Mesenteric fat pad (tissue), 1 donor: ENCODE data around the gene CUTA. TPM values are rescaled to one million over a fixed set of nuclear protein-coding genes. Genes with fewer than 3 reads are reported as not detected.

Experiments used
- DNase-seq: peaks from one replicate; pipeline ENCODE4 v3.0.0-alpha.2; 2020; ENCODE audit warnings: low spot score
- total RNA-seq: library from RNA; stranded (reverse); fragmentation: NEBNext Ultra II Directional; extraction: Animal tissue kit (Norgen Biotek cat#: 25700); gene quantifications from one replicate; pipeline ENCODE4 v1.2.1, GENCODE V29; 2021
- donor health status: DM: yes; HTN: yes; CAD: no.

The CUTA gene
- total RNA-seq, 1 donor from 2014 or later: 103 TPM

DNA sequence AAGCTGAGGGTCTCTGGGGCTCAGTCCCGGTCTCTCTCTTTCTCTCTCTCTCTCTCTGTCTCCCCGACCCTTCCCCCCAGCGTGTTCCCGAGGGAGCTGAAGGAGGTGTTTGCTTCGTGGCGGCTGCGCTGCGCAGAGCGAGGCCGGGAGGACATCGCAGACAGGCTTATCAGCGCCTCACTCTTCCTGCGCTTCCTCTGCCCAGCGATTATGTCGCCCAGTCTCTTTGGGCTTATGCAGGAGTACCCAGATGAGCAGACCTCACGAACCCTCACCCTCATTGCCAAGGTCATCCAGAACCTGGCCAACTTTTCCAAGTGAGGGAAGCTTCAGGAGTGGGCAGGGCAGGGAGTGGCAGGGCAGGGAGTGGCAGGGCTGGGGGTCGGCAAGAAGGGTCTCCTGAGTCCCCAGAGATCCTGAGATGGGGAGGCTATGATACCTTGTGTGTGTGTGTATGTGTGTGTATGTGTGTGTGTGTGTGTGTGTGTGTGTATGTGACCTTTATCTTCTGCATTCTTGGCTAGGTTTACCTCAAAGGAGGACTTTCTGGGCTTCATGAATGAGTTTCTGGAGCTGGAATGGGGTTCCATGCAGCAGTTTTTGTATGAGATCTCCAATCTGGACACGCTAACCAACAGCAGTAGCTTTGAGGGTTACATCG lies 22.9 kb upstream of the CUTA start:
- no peak for DNase-seq

DNA sequence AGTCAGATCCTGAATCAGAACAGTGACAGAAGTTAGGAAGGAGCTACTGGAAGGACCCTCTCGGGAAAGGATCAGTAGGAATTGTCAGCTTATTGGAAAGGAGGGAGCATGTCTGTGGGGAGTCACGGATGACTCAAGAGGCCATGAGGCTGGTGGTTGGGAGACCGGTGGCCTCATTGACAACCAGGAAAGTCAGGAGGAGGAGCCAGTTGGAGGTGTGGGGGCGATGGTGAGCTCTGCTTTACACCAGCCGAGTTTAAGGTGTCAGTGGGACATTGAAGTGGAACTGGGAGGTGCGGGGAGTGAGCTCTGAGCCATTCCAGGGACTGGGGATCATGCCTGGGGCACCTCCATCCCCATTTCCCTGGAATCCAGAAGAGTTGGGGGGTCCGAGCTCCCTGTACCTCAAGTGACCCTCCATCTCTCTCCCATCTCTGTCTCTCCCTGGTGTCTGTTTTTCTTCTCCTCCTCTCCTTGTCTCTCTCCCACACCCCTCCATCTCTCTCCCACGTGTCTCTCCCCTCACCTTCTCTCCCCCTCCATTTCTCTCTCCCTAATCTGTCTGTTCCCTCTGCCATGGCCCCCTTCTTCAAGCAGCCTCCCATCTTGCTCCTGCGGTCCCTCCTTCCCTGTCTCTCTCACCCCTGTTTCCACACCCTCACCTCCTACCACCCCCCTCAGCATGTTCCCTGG lies 22.2 kb upstream of the CUTA start:
- no peak for DNase-seq

DNA sequence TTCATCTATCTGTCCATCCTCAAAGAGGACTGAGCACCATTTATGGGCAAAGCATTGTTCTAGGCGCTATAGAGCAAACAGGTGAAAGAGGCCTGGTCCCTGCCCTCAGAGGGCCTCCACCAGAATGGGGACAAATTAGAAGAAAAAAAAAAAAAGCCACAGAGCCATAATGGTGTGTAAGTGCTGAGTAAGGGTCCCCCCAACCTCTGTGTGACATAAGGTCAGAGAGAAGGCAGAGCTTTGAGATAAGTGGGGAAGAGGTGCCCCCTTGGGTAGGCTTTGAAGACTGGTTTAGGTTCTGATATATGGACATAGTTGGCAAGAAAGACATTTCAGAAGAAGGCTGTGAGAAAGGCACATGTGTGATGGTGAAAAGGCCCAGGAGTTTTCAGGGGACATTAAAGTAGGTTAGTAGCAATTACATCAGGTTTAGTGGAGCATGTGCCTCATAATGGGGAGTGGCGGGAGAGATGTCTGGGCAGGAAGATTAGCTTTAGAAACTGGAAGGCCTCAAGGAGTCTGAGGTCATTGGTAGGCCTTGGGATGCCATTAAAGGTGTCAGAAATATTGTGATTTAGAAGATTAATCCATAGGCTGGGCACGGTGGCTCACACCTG lies 21.2 kb upstream of the CUTA start:
- no peak for DNase-seq

DNA sequence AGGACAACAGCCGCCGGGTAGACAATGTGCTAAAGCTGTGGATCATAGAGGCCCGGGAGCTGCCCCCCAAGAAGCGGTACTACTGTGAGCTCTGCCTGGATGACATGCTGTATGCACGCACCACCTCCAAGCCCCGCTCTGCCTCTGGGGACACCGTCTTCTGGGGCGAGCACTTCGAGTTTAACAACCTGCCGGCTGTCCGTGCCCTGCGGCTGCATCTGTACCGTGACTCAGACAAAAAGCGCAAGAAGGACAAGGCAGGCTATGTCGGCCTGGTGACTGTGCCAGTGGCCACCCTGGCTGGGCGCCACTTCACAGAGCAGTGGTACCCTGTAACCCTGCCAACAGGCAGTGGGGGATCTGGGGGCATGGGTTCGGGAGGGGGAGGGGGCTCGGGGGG lies 19.8 kb upstream of the CUTA start:
- no peak for DNase-seq

DNA sequence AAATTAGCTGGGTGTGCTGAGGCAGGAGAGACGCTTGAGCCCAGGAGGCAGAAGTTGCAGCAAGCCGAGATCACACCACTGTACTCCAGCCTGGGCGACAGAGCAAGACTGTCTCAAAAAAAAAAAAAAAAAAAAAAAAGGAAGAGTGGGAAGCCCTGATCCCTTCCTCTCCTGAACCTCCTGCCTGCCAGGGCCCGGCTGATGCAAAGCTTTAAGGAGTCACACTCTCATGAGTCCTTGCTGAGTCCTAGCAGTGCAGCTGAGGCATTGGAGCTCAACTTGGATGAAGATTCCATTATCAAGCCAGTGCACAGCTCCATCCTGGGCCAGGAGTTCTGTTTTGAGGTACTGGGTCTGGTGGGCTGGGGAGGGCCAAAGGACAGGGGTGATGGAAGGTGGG lies 17.1 kb upstream of the CUTA start:
- no peak for DNase-seq

DNA sequence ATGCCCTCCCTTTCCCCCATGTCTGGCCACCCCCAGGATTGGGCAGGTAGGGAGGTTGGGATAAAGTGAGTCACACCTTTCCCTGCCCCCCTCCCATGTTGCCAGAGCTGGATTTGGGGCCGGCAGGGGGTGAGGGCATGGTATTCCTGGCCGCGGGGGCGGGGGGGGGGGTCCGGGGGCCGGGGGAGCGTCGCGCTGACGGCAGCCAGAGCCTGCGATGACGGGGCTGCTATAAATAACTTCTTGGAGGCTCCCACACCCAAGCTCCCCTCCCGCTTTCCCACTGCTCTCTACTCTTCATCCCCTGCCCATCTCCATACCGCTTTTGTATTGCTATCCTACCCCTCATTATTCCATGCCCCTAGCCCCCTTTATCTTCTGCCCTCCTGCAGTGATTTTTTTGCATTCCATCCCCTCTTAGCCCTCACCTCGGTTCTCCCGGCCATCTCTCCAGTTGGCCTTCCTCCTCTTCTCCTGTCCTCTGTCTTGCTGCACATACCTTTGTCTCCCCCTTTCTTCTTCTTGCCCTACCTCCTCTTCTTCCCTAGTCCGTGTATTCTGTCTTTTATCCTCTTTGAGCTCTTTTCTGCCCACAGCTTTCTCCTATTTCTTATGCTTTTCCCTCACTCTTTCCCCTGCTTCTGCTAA lies 15.8 kb upstream of the CUTA start:
- DNase-seq: no peak

DNA sequence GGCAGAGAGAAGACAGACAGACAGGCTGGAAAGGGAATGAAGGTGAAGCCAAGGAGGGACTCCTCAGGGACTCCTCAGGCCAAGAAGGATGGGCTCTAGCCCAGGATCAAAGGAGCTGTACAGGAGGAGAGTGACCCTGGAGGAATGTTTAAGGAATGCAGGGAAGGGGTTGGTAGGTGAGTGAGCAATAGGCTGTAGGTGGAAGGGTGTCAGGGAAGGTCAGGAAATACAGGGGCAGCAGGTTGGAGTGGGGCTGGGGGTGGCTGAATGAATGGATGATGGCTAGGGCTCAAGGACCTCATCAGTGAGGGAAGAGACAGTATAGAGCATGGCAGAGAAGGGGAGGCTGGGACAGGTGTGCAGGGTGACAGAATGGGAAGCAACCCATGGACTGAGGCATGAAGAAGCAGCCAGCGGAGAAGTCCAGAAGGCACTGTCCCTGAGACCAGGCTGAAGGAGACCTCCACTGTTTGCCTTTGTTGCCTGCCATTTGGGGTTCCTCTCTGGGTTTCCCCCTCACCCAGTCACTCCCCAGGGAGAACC lies 15.2 kb upstream of the CUTA start:
- DNase-seq: no peak

DNA sequence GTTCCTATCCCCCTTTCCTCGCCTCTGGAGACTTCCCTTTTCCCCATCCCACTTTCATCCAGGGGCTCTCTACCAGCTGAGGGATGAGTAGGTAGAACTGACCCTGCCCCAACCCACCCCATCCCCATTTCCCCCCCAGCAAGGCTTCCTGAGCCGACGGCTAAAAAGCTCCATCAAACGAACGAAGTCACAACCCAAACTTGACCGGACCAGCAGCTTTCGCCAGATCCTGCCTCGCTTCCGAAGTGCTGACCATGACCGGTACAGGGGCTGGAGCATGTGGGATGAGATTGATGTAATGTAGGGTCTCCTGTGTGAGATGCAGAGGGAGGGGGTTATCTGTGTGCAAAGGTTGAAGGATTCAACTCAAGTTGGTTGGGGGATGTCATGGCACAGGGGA lies 14.6 kb upstream of the CUTA start:
- DNase-seq: no peak

DNA sequence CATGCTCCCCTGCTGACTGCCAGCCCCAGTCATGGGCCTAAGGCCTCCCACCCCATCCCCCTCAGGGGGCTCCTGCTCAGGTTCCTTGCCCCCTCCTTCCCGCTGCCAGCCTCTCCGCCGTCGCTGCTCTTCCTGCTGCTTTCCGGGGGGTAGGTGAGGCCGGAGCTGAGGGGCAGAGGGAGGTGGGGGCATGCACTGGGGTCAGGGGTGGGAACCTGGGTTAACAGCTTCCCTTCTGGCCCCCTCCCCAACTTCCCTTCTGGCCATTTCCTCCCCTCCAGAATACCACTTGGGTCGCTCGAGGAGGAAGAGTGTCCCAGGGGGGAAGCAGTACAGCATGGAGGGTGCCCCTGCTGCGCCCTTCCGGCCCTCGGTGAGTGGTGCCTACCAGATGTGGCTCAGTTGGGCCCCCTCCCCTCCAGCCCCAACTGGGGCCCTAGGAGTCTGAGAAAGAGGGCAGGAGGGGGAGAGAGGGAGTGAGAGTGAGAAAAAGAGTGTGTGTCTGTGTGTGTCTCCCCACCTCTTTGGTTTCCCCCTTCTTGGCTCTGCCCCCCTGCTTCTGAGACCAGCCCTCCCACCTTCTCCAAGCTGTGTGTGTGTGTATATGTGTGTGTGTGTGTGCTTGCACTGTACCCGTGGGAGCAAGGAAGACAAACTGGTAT lies 14.1 kb upstream of the CUTA start:
- no peak for DNase-seq

DNA sequence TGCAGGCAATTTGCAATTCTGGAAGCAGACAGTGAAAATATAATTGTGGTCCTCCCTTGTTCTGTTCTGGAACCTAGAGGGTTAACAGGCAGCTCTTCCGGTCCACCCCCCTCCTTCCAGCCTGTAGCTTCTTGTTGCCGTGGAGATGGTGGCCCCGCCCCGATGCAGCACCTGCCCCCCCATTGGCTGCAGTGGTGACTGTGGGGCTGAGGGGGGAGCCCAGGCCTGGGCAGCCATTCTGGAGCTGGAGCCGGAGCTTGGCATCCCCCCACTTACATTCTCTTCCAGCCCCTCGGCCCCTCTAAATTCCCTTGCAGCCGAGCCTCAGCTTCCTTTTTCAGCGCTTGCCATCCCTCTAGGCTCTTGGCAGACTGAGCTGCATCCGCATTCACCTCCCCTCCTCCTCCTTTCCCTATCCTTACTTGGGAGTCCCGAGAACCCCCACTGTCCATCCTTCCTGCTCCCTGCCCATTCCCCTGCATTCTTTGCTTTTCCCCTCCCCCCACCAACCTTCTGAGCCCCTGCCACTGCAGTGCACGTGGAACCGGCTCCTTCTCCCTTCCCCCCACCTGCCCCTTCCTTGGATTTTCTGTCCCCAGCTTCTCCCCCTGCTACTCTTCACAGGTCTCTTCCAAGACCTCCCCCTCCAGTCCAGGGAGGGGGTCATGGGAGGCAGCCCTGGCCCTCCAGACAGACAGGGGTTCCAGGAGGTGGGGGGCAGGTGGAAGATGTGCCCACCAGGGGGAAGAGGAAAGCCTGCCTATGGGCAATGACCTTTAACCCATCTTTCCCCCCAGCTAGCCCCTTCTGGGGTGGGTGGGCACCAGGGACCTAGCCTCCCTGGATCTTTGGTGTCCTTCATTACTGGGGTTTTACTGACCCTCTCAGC lies 13.3 kb upstream of the CUTA start:
- DNase-seq: no peak

DNA sequence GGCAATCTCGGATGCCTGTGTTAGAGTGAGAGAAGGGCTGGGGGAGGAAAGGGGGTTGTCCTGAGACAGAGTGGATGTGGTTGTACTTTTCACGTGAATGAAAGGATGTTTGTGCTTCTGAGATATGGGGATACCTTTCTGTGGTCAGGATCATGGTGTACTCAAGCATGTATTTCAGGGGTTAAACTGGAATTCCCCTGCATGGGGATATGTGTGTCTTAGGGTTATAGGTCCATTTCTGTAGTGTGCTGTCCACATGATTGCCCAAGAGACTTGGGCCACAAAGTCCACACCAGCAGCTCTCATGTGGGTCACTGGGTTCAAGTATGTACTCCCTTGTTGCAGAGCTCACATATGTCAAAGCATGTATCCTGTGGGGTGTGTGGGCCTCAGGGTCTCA lies 12.4 kb upstream of the CUTA start:
- no peak for DNase-seq

DNA sequence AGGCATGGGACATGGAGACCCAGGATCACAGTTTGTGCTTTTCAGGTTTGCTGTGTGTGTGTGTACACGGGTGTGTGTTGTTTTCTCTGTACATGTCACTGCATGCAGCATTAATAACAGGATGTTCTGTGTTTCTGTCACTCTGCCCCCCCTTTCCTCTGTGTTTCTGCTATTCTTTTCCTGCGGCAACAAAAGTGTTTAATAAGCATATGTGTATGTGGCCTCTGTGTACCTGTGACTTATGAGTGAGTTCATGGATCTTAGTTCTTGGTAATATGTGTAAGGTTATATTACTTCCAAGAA lies 11.8 kb upstream of the CUTA start:
- DNase-seq: no peak

DNA sequence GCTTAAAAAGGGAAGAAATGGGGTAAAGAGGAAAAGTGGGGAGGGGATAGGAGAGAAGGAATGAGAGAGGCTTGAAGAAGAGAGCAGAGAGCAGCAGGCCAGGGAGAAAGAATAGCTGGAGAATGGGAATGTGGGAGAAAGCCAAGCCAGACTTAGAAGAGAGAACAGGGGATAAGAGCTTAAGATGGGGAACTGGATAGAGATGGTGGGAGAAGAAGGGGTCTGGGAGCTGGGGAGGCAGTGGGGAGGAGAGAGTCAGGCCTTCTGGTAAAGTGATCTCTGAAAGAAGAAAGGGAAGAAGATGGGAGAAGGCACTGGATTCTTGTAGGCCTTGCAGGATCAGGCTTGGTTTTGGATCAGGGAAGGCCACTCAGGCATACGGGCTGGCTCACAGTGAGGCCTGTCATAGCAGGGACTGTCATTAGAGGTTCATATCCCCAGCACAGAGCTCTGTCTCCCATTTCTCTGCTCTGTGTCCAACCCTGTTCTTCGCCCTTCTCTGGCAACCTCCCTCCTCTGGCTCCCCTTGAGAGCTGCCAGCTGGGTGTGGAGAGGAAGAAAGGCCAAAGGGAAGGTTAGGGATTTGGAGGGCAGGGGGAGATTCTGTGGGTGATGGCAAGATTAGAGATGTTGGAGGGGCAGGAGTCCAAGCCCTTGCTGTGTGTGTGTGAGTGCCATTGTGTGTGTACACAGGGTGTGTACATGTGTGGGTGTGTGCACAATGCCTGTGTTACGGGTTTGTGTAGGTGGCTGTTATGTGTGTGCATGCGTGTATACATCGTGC lies 11.3 kb upstream of the CUTA start:
- DNase-seq: no peak

DNA sequence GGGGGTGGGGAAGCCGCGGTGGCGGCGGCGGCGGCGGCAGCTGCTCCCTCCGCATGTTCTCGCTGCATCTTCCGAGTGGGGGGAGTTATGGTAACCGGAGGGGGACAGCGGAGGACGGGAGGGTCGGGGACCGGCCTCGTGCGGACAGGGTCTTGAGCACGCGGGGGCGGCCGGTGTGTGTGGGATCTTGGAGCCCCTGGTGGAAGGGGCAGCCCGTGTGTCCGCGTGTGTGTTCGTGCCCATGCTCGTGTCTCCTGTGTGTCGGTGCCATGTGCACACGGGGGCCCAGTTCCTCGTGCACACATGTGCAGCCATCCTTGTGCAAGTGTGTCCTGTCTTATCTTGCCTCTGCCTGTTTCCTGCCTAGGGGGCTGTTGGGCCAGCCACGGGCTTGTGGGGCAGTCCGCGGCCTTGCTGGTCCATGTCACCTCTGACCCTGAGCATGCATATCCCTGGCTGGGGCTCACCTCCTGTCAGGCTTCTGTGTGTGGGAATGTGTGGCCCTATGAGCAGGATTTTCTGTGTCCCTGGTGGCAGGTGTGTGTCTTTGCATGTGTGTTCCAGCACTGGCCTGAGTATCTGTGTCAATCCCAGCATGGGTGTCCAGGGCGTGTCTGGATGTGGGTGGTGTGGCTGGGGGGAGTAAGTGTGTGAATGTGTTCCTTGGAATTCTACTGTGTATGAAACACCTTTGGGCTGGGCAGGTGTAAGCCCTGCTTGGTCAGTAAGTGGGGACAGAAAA lies 10.5 kb upstream of the CUTA start:
- DNase-seq: no peak

DNA sequence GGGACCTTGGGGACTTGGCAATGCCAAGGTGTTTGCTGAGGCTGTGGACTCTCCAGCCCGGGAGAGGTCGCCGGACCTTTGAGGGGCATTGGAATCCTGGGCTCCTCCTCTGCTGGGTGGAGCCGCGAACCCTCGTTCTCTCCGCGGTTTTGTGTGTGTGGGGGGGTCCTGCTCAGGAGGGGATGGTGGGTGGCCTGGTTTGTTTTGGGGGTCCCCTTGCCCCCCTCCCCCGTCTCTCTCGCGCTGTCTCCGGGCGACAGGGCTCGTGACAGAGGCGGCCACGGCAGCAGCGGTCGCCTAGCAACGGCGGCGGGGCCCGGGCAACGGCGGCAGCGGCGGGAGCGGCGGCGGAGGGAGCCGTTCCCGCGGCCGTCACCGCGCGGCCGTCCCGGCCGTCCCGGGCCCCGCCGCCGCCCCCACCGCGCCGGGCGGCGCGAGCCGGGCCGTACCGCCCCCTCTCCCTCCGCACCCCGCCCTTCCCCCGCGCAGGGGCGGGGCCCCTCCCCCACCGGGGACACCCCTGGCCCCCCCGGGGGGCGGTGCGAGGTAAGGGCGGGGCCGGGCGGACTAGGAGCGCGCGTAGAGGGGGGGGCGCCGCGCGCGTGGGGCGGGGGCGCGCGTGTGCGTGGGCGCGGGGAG lies 9.8 kb upstream of the CUTA start:
- no peak for DNase-seq

DNA sequence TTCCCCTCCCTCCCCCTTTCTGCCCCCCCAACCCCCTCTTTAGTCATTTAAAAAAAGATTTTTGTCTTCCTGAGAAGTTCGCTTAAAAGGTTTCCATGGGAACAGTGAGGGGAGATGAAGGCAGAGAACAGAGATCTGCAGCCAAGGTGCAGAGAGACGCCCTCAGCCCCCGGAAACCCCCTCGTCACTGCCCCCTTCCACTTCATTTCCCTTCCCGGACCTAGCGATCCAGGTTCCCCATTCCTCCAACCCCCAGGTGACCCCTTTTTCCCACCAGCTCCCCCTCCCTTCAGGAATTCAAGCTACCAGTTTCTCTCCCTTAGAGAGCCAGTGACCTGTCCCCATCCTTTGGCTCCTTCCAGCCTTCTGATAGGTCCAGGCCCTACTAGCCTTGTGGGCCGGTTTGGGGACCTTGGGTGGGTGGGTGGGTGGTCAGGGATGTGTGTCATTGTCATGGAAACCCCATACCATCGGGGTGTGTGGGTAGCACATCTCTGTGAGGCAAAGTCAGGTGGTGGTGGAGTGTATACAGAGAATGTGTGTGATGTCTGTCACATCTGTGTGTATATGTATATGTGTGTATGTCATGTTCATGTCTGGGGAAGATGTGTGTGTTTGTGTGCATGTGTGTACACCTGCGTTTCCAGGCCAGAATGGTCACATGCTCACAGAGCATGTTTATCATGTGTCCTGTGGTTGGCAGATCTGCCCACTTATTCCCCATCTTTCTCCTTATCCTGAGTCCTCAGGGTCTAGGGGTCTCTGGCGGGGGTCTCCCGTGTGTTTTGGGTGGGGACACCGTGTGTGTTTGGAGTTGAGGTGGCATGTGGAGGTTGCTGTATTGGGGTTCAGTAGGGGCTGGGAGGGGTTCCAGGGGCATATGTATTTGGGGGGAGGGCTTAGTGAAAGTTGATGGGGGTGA lies 8.9 kb upstream of the CUTA start:
- DNase-seq: no peak
